Activated T-cell treated with anti-CD3 and anti-CD28 coated beads for 24 hours (primary cell): Measurements from ENCODE around the gene C20orf173.

Experiments
- DNase-seq: peaks from one replicate; pipeline ENCODE4 v3.0.0-alpha.2; 2020; ENCODE audit warnings: low read depth

C20orf173 gene

DNA sequence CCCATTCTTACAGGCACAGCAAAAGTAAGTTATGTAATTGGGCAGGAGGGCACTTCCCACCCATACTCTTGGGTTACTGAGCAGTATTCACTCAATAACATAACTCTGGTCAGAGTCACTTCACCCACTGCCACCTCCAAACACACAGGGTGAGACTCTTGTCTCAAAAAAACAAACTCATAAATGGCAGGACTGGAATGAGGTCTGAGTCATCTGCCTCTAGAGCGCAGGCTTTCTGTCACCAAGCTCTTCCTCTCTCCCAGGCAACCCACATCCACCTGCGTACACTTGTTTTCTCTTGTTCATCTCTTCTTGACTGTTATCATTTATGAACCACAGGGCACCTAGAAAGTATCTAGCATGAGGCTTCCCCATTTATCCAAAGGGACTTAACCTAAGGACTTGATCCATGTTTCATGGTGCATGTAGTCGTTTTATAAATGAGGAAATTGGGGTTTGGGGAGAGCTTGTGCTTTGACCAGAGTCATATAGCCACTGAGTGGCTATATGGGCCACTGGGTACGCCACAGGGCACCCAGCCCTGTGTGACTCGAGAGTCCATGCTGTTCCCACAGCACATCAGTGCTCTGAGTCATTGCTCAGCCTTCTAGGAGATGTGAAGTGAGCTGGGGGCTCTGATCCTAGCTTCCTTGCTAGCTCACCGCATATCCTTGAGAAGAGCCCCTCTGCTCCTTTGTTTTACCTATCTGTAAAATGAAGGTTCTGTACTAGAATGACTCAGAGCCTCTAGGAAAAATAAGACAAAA, 22.4 kb downstream of the C20orf173 start:
- no peak for DNase-seq

DNA sequence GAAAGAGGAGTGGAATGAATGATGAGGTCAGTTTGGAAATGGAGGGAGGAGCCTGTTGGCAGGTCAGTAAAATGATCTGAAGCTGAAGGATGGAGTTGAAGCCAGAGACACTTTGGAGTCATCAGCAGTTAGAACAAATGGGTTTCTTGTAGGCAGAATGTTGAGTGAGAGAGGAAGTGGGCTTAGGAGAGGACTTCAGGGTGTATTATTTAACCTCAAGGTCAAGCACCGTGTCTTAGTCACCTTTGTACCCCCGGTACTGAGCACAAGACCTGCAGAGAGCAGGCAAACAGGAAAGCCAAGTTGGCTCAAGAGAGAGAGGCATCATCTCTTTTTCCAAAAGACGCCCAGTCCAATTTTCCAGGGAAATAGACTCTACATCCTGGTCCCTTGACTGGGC, 23.3 kb downstream of the C20orf173 start:
- no peak for DNase-seq

GRCh38 chr20:35504751-35505150, 24.7 kb downstream of the C20orf173 start:
- no peak for DNase-seq

DNA sequence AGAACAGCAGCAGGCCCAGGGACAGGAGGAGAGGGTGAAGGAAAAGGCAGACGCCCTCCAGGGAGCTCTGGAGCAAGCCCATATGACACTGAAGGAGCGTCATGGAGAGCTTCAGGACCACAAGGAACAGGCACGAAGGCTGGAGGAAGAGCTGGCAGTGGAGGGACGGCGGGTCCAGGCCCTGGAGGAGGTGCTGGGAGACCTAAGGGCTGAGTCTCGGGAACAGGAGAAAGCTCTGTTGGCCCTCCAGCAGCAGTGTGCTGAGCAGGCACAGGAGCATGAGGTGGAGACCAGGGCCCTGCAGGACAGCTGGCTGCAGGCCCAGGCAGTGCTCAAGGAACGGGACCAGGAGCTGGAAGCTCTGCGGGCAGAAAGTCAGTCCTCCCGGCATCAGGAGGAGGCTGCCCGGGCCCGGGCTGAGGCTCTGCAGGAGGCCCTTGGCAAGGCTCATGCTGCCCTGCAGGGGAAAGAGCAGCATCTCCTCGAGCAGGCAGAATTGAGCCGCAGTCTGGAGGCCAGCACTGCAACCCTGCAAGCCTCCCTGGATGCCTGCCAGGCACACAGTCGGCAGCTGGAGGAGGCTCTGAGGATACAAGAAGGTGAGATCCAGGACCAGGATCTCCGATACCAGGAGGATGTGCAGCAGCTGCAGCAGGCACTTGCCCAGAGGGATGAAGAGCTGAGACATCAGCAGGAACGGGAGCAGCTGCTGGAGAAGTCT, 25.5 kb downstream of the C20orf173 start:
- no peak for DNase-seq

GRCh38 chr20:35503281-35503680, 26.2 kb downstream of the C20orf173 start:
- DNase-seq, result no peak

- DNase-seq, result no peak
These were observed 27.1 kb downstream of the C20orf173 start for GRCh38 chr20:35502352-35502751.

DNA sequence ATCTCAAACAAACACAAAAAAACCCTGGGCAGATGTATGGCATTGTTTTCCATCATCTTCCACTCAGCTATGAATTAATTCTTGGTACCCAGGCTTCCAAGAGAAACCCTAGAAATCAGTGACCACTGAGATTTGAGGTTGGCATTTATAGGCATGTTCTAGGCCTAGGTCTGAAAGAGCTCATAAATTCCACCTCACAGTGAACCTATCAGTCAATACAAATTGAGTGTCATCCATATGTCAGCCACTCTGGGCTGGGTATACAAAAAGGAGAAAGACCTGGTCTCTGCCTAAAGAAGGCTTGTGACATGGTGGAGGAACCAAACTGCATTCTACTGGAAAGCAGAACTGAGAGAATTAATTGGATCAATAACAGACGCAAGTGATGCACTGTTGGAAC, 30.2 kb downstream of the C20orf173 start:
- no peak for DNase-seq

DNA sequence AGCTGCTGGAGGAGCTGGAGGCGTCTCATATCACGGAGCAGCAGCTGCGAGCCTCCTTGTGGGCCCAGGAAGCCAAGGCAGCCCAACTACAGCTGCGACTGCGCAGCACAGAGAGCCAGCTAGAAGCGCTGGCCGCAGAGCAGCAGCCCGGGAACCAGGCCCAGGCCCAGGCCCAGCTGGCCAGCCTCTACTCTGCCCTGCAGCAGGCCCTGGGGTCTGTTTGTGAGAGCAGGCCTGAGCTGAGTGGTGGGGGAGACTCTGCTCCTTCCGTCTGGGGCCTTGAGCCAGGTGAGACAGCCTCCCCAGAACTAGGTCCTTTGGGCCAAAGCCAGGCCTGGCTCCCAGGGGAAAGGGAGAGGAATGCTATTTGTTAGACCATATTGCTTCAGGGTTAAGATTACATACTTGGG, 31.7 kb downstream of the C20orf173 start:
- DNase-seq, result no peak

DNA sequence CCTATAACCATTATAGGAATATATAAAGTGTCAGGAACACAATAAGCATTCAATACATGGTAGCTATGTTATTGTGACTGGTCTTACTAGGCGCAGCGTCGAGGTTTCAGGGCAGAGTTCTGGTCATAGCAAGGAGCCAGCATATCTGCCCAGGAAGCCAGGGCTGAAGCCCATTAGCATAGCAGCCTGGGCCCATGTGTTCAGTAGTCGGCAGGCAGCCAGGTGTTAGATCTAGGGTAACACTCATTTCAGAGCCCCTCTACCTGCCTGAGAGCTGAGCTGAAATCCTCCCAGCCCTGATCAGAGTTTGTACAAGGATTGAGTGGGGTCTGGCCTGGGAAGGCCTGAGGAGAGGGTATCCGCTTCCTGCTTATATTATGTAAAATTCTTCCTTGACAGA, 32.1 kb downstream of the C20orf173 start:
- no peak for DNase-seq

- DNase-seq, result no peak
These were observed 33.0 kb downstream of the C20orf173 start for GRCh38 chr20:35496481-35496880.

DNA sequence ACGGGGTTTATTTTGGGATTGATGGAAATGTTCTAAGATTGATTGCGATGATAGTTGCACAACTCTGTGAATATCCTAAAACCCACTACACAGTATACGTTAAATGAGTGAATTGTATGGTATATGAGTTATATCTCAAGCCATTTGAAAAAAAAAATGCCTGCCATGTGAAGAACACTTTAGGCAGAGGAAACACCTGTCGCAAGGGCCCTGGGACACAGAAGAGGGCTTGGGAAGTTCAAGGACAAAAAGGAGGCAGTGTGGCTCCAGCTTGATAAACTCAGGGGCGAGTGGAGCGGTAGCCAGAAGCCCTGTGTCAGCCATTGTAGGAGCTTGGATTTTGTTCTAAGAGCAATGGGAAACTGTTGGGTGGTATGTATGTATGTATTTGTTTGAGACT, 37.1 kb downstream of the C20orf173 start:
- no peak for DNase-seq

GRCh38 chr20:35491823-35492222, 37.6 kb downstream of the C20orf173 start:
- DNase-seq, result no peak

GRCh38 chr20:35490736-35491181, 38.7 kb downstream of the C20orf173 start:
- peak; percentile 47 for DNase-seq

- no peak for DNase-seq
These were observed 39.7 kb downstream of the C20orf173 start for GRCh38 chr20:35489717-35490116.

- no peak for DNase-seq
These were observed 42.0 kb downstream of the C20orf173 start for GRCh38 chr20:35487479-35487878.

- no peak for DNase-seq
These were observed 49.7 kb downstream of the C20orf173 start for GRCh38 chr20:35479798-35480197.

DNA sequence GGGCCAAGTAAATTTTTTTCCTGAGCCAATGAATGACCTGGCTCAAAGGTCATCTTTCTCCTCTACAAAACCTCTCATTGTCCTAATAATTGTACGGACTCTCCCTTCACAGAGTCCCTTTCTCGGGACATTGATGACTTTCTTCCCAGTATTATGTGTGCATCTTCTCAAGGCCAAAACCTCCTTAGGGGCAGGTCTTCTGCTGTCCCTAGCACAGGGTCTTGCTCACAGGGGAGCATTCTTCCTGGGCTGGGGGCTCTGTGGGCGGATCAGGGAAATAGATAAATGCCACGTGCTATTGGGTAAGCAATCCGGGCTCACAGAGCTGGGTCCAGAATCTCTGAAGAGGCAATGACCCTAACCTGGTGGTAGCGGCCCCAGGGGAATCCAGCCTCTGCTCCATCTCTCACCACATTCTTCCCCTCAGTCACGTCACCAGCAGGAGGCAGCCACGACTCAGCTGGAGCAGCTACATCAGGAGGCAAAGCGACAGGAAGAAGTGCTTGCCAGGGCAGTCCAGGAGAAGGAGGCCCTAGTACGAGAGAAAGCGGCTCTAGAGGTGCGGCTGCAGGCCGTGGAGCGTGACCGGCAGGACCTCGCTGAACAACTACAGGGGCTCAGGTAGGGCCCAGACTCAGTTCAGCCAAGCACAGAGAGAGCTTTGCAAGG, 50.5 kb downstream of the C20orf173 start:
- DNase-seq, result no peak
